Mesendoderm (in vitro differentiated cells): ENCODE measurements around the gene KLRG1.

Source experiments
- DNase-seq: peaks from one replicate; pipeline ENCODE4 v3.0.0; 2013
- H2AK5ac ChIP-seq: 2 replicates; pipeline ENCODE4 v1.6.1; 2013; ENCODE audit warnings: low read length, inconsistent platforms
- H2BK120ac ChIP-seq: 2 replicates; pipeline ENCODE4 v1.6.1; 2013; ENCODE audit warnings: low read depth, mild to moderate bottlenecking, low read length, moderate library complexity, mixed read lengths
- H2BK15ac ChIP-seq: replicated peaks from 2 replicates; pipeline ENCODE4 v1.6.1; 2013; ENCODE audit warnings: low read depth, mild to moderate bottlenecking, moderate library complexity
- H2BK5ac ChIP-seq: 2 replicates; pipeline ENCODE4 v1.6.1; 2013; ENCODE audit warnings: low read length, inconsistent platforms
- H3K18ac ChIP-seq: 2 replicates; pipeline ENCODE4 v1.6.1; 2013; ENCODE audit warnings: mild to moderate bottlenecking, low read length, mixed read lengths
- H3K23ac ChIP-seq: one replicate; pipeline ENCODE4 v1.6.1; 2013; ENCODE audit warnings: low read length
- H3K27ac ChIP-seq: 2 replicates; pipeline ENCODE4 v1.5.1; 2013; ENCODE audit warnings: low read depth, mild to moderate bottlenecking, inconsistent platforms, low read length, moderate library complexity
- H3K27me3 ChIP-seq: 2 replicates; pipeline ENCODE4 v1.6.1; 2013; ENCODE audit warnings: low read length, control low read depth, mild to moderate bottlenecking, inconsistent platforms; ENCODE audit not compliant: insufficient read depth, poor library complexity
- H3K36me3 ChIP-seq: 2 replicates; pipeline ENCODE4 v1.6.1; 2013; ENCODE audit warnings: low read length, inconsistent platforms; ENCODE audit not compliant: control insufficient read depth, insufficient read depth
- H3K4ac ChIP-seq: one replicate; pipeline ENCODE4 v1.6.1; 2013; ENCODE audit warnings: low read depth, mild to moderate bottlenecking, low read length, moderate library complexity
- H3K4me1 ChIP-seq: 2 replicates; pipeline ENCODE4 v1.6.1; 2013; ENCODE audit warnings: low read depth, low read length, inconsistent platforms; ENCODE audit not compliant: control insufficient read depth
- H3K4me2 ChIP-seq: 2 replicates; pipeline ENCODE4 v1.6.1; 2013; ENCODE audit warnings: low read length
- H3K4me3 ChIP-seq: 2 replicates; pipeline ENCODE4 v1.5.1; 2013; ENCODE audit warnings: mild to moderate bottlenecking, low read length
- H3K56ac ChIP-seq: one replicate; pipeline ENCODE4 v1.6.1; 2013; ENCODE audit warnings: low read length
- H3K79me1 ChIP-seq: 2 replicates; pipeline ENCODE4 v1.6.1; 2013; ENCODE audit warnings: low read length, inconsistent platforms
- H3K79me2 ChIP-seq: 2 replicates; pipeline ENCODE4 v1.6.1; 2013; ENCODE audit warnings: mild to moderate bottlenecking, low read length; ENCODE audit not compliant: control insufficient read depth, insufficient read depth
- H3K9ac ChIP-seq: 2 replicates; pipeline ENCODE4 v1.6.1; 2013; ENCODE audit warnings: low read length, inconsistent platforms
- H4K5ac ChIP-seq: one replicate; pipeline ENCODE4 v1.6.1; 2013; ENCODE audit warnings: low read length
- H4K8ac ChIP-seq: one replicate; pipeline ENCODE4 v1.6.1; 2013; ENCODE audit warnings: low read depth, mild to moderate bottlenecking, control low read depth, low read length, moderate library complexity
- WGBS: extraction: QIAGEN DNeasy Blood & Tissue Kit; methylation state at CpG from one replicate; pipeline ENCODE4 v1.1.7; 2013; ENCODE audit warnings: low lambda C conversion rate, missing lambda C conversion rate; ENCODE audit not compliant: insufficient coverage; ENCODE audit errors: extremely low coverage; 5-methylcytosine and 5-hydroxymethylcytosine counted together

The KLRG1 gene

DNA sequence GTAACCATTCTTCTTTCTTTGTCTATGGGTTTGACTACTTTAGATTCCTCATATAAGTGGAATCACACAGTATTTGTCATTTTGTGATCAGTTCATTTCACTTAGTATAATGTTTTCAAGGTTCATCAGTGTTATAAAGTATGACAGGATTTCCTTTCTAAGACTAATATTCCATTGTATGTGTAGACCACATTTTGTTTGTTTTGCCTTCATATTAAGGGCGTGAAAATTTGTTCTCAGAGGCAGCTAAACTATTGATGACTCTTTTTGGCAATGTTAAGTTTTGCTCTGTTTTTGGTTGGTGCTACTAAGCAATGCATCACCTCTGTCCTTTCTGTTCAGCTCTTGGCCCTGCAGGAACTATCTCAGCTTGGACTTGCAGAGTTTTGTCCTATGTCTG, 1.7 kb upstream of the KLRG1 start:
- H2BK120ac ChIP-seq: no peak overlapping the region
- no peak overlapping the region for H3K9ac ChIP-seq
- no peak overlapping the region for H3K4me2 ChIP-seq
- peaks cover 2% of the 10 kb centered on the region for H3K4me1 ChIP-seq
- no peak overlapping the region for H2BK5ac ChIP-seq
- H4K5ac ChIP-seq: no peak overlapping the region
- no peak for DNase-seq
- H3K79me1 ChIP-seq: no peaks in the 10 kb centered on the region
- no peak overlapping the region for H3K23ac ChIP-seq
- H3K56ac ChIP-seq: no peak overlapping the region
- H3K27ac ChIP-seq: no peak overlapping the region
- no peak overlapping the region for H4K8ac ChIP-seq
- no peak overlapping the region for H2BK15ac ChIP-seq
- WGBS: no CpG with 5 or more reads among the region's 1 CpG
- no peaks in the 10 kb centered on the region for H3K79me2 ChIP-seq
- no peaks in the 10 kb centered on the region for H3K36me3 ChIP-seq
- H2AK5ac ChIP-seq: no peak overlapping the region
- H3K27me3 ChIP-seq: no peaks in the 10 kb centered on the region
- no peak overlapping the region for H3K4ac ChIP-seq
- no peak overlapping the region for H3K4me3 ChIP-seq
- H3K18ac ChIP-seq: no peak overlapping the region

DNA sequence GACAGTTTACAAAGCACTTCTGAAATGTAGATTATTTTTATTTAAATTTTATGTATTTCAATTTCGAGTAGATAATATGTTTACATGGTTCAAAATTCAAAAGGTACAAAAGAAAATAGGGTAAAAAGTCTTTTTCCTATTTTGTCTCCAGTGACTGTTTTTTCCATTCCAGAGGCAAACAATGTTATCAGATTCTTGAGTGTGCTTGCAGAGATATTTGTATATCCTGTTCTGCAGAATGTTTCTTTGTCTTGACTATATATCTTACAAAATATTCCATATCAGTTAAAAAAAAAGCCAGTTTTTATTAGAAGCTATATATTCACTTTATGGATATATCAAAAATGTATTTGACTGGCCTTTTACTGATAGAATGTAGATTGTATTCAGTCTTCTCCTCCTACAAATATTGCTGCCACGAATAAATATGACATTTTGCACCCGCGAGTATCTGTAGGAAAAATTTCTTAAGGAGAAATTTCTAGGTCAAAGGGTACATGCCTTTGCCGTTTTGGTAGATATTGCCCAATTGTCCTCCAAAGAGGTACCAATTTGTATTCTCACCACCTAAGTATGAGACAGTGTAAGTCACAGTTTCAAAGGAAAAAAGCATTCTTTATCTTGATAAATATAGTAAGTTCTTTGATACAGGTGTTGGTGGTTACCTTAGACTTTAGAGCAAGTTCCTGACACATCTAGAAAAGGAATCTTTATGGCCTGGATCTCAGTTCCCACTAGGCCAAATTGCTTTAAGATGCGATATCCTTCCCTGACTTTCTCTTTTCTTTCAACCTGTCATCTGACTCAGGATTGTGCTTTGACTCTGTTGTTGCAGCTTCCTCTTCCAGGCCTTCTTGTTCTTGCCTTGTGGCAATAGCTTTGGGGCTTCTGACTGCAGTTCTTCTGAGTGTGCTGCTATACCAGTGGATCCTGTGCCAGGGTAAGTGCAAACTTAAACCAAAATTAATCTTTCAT, 2.3 kb downstream of the KLRG1 start:
- H3K79me1 ChIP-seq: no peaks in the 10 kb centered on the region
- no peak overlapping the region for H3K4me3 ChIP-seq
- no CpG with 5 or more reads among the region's 6 CpGs for WGBS
- no peak overlapping the region for H2BK5ac ChIP-seq
- no peak overlapping the region for H3K4ac ChIP-seq
- H3K4me1 ChIP-seq: no peaks in the 10 kb centered on the region
- H3K56ac ChIP-seq: no peak overlapping the region
- no peak overlapping the region for H3K4me2 ChIP-seq
- H3K23ac ChIP-seq: no peak overlapping the region
- H2AK5ac ChIP-seq: no peak overlapping the region
- no peak overlapping the region for H3K27ac ChIP-seq
- no peak for DNase-seq
- no peaks in the 10 kb centered on the region for H3K27me3 ChIP-seq
- no peak overlapping the region for H2BK15ac ChIP-seq
- no peak overlapping the region for H4K5ac ChIP-seq
- H3K36me3 ChIP-seq: no peaks in the 10 kb centered on the region
- no peak overlapping the region for H4K8ac ChIP-seq
- H3K79me2 ChIP-seq: no peaks in the 10 kb centered on the region
- H3K9ac ChIP-seq: no peak overlapping the region
- H3K18ac ChIP-seq: no peak overlapping the region
- no peak overlapping the region for H2BK120ac ChIP-seq

DNA sequence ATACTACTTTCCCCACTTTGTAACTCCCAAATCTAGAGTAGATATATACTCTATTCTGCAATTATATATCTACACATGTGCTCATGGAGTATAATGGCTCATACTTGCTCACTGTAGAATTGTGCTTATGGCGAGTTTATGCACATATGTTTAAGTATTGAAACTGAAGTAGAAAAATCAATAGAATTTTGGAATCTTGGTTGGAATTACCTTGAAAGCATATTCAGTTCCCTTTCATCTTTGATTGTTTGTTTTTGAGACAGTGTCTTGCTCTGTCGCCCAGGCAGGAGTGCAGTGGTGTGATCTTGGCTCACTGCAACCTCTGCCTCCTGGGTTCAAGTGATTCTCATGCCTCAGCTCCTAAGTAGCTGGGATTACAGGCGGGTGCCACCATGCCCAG, 4.5 kb downstream of the KLRG1 start:
- Histone ChIP-seq H3K79me1 (no peaks in the 10 kb centered on the region), H2BK120ac (no peak overlapping the region), H3K4me1 (no peaks in the 10 kb centered on the region), H2BK5ac (no peak overlapping the region), H3K18ac (no peak overlapping the region), H3K27me3 (no peaks in the 10 kb centered on the region), H4K5ac (no peak overlapping the region), H3K79me2 (no peaks in the 10 kb centered on the region), H3K4me2 (no peak overlapping the region), H3K36me3 (no peaks in the 10 kb centered on the region), H3K4me3 (no peak overlapping the region), H2AK5ac (no peak overlapping the region), H3K56ac (no peak overlapping the region), H3K27ac (no peak overlapping the region), H3K9ac (no peak overlapping the region), H3K23ac (no peak overlapping the region), H2BK15ac (no peak overlapping the region), H4K8ac (no peak overlapping the region), H3K4ac (no peak overlapping the region)
- no peak for DNase-seq
- WGBS: no CpG with 5 or more reads among the region's 3 CpGs

DNA sequence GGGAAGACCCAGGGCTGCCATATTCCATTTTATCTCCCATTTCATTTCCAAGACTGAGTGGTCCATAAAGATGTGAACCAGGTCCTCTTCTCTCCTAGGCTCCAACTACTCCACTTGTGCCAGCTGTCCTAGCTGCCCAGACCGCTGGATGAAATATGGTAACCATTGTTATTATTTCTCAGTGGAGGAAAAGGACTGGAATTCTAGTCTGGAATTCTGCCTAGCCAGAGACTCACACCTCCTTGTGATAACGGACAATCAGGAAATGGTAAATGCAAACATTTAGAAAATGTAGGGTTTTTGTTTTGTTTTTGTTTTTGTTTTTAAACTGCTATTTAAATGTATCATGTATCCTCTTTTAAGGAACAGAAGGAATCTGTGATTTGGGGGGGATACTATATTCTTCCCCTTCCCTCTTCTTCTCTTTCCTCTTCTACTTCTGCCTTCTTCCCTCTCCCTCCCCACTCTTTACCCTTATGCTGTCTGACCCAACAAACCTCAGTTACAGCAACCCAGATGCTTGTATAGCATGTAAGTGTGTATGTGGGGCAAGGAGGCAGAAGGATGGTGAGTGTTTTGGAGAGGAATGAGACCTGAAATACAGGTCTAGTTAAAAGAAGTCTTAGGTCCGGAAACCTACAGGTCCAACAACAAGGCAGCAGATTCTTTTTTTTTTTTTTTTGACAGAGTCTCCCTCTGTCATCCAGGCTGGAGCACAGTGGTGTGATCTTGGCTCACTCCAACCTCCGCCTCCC, 5.9 kb downstream of the KLRG1 start:
- Histone ChIP-seq H3K56ac (no peak overlapping the region), H2BK120ac (no peak overlapping the region), H3K27me3 (no peaks in the 10 kb centered on the region), H3K36me3 (no peaks in the 10 kb centered on the region), H3K9ac (no peak overlapping the region), H2AK5ac (no peak overlapping the region), H3K79me1 (no peaks in the 10 kb centered on the region), H4K8ac (no peak overlapping the region), H3K4ac (no peak overlapping the region), H3K4me3 (no peak overlapping the region), H3K4me1 (no peaks in the 10 kb centered on the region), H4K5ac (no peak overlapping the region), H2BK5ac (no peak overlapping the region), H3K4me2 (no peak overlapping the region), H2BK15ac (no peak overlapping the region), H3K27ac (no peak overlapping the region), H3K79me2 (no peaks in the 10 kb centered on the region), H3K18ac (no peak overlapping the region), H3K23ac (no peak overlapping the region)
- WGBS: no CpG with 5 or more reads among the region's 4 CpGs
- DNase-seq: no peak

DNA sequence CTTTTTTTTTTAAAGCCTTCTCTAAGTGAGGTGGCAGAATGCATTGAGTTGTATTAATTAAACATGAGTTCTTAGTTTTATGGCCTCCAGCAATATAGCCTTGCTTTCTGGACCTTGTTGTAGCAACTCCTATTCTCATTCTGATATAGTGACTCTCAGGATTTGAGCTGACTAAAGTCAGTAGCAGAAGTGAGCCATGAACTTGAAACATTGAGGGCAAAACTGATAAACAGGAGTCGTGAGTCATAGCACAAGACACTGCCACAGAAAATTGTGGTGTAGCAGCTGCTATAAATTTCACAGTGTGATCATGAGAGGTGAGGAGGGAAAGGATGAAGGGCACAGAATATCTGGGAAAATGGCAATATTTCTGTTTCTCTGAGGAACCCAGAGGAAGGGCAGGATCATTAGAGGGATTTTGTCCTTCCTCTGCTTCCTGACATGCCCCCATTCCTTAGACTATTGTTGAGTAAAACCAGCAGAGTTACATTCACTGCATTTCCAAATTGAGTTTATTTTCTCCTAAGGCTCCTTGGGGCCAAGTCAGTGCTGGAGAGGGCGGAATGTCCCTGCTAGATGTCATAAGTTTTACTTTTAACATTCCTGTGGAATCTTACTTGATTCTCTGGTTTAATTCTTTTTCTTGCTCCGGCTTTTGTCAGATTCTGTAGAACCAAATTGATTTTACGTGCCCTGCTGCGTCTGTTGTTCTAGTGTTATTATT, 7.5 kb downstream of the KLRG1 start:
- WGBS: no CpG with 5 or more reads among the region's 5 CpGs
- H3K18ac ChIP-seq: no peak overlapping the region
- no peak overlapping the region for H3K56ac ChIP-seq
- no peak overlapping the region for H3K4ac ChIP-seq
- H3K9ac ChIP-seq: no peak overlapping the region
- no peak overlapping the region for H2BK15ac ChIP-seq
- no peak overlapping the region for H4K8ac ChIP-seq
- H3K79me2 ChIP-seq: no peaks in the 10 kb centered on the region
- no peaks in the 10 kb centered on the region for H3K27me3 ChIP-seq
- H2BK5ac ChIP-seq: no peak overlapping the region
- DNase-seq: no peak
- H3K36me3 ChIP-seq: no peaks in the 10 kb centered on the region
- H3K4me1 ChIP-seq: no peaks in the 10 kb centered on the region
- H3K23ac ChIP-seq: no peak overlapping the region
- H3K79me1 ChIP-seq: no peaks in the 10 kb centered on the region
- H3K4me3 ChIP-seq: no peak overlapping the region
- no peak overlapping the region for H3K4me2 ChIP-seq
- H3K27ac ChIP-seq: no peak overlapping the region
- H2AK5ac ChIP-seq: no peak overlapping the region
- H2BK120ac ChIP-seq: no peak overlapping the region
- H4K5ac ChIP-seq: no peak overlapping the region
